ENCODE results near the gene NPIPA1. TPM values are rescaled to one million over a fixed set of nuclear protein-coding genes. Genes with fewer than 3 reads are reported as not detected.
"Not testable (repeated sequence)": the region's sequence is repeated elsewhere in the genome, so short reads cannot be mapped to it uniquely, and the experiment has no call there.

NPIPA1 gene
- polyA plus RNA-seq, 3 donors = 63.7 TPM; not detected in 2

GRCh38 chr16:14930246-14930645, 7.0 kb upstream of the NPIPA1 start:
- H3K27ac ChIP-seq (ENCODE audit: low read depth in 1 of 2, low read length in 2 of 2); H3K4me2 ChIP-seq (replicated peaks; ENCODE audit: extremely low read depth, low read length, poor library complexity, severe bottlenecking); DNase-seq; H3K4me1 Mint-ChIP-seq; H3K36me3 Mint-ChIP-seq; H3K4me3 ChIP-seq (replicated peaks in 1 of 3; ENCODE audit: low read depth in 2 of 3, low read length in 3 of 3); H3K4me3 Mint-ChIP-seq; H3K27me3 ChIP-seq (ENCODE audit: control insufficient read depth in 2 of 2, insufficient read depth in 2 of 2, low read length in 2 of 2); H3K36me3 ChIP-seq (replicated peaks in 1 of 2; ENCODE audit: control insufficient read depth in 1 of 2, insufficient read depth in 2 of 2, low read length in 2 of 2); H2AFZ ChIP-seq (ENCODE audit: insufficient read depth, low read depth, low read length, poor library complexity, severe bottlenecking); H3K79me2 ChIP-seq (ENCODE audit: insufficient read depth, low read length); H3K27ac Mint-ChIP-seq; H3K9me3 ChIP-seq (replicated peaks in 1 of 2; ENCODE audit: control insufficient read depth in 1 of 2, insufficient read depth in 1 of 2, low read length in 2 of 2); H4K20me1 ChIP-seq (ENCODE audit: insufficient read depth, low read length); H3K27me3 Mint-ChIP-seq (ENCODE audit: low read depth in 3 of 3); H3K9ac ChIP-seq (ENCODE audit: insufficient read depth, low read length, poor library complexity, severe bottlenecking); H3K9me3 Mint-ChIP-seq; H3K4me1 ChIP-seq (ENCODE audit: control insufficient read depth in 1 of 2, insufficient read depth in 2 of 2, low read length in 2 of 2); intact Hi-C loops (cut with micrococcal nuclease): not testable (repeated sequence)
- WGBS (ENCODE audit: insufficient coverage) = no CpG with 5 or more reads among the region's 25 CpGs

DNA sequence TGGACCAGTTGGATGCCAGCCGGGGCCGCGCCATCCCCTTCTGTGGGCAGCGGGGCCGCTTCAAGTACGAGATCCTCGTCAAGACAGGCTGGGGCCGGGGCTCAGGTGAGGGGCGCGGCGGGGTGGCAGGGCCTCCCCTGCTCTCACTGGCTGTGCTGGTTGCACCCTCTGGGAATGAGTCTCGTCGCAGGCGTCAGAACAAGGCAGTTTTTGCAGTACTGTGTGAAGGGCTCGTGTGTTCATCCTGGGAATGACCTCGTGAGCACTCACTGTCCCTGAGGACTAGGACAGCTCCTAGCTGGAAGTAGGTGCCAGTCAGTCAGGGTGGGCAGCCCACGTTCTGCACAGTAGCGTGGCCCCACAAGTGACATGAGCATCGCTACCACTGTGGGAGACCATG, 6.3 kb upstream of the NPIPA1 start:
- H3K27ac Mint-ChIP-seq; H3K27me3 ChIP-seq (ENCODE audit: control insufficient read depth in 2 of 2, insufficient read depth in 2 of 2, low read length in 2 of 2); H3K27ac ChIP-seq (ENCODE audit: low read depth in 1 of 2, low read length in 2 of 2); H3K4me3 ChIP-seq (replicated peaks in 1 of 3; ENCODE audit: low read depth in 2 of 3, low read length in 3 of 3); H3K4me2 ChIP-seq (replicated peaks; ENCODE audit: extremely low read depth, low read length, poor library complexity, severe bottlenecking); DNase-seq; H2AFZ ChIP-seq (ENCODE audit: insufficient read depth, low read depth, low read length, poor library complexity, severe bottlenecking); H3K4me1 Mint-ChIP-seq; H3K9ac ChIP-seq (ENCODE audit: insufficient read depth, low read length, poor library complexity, severe bottlenecking); H4K20me1 ChIP-seq (ENCODE audit: insufficient read depth, low read length); H3K36me3 ChIP-seq (replicated peaks in 1 of 2; ENCODE audit: control insufficient read depth in 1 of 2, insufficient read depth in 2 of 2, low read length in 2 of 2); H3K9me3 ChIP-seq (replicated peaks in 1 of 2; ENCODE audit: control insufficient read depth in 1 of 2, insufficient read depth in 1 of 2, low read length in 2 of 2); H3K9me3 Mint-ChIP-seq; intact Hi-C loops (cut with micrococcal nuclease); H3K79me2 ChIP-seq (ENCODE audit: insufficient read depth, low read length); H3K4me1 ChIP-seq (ENCODE audit: control insufficient read depth in 1 of 2, insufficient read depth in 2 of 2, low read length in 2 of 2); H3K27me3 Mint-ChIP-seq (ENCODE audit: low read depth in 3 of 3); H3K4me3 Mint-ChIP-seq; H3K36me3 Mint-ChIP-seq: not testable (repeated sequence)
- 100% methylated on average over 3 of the region's 19 CpGs for WGBS (ENCODE audit: insufficient coverage)

- H3K27me3 Mint-ChIP-seq (ENCODE audit: low read depth in 3 of 3); DNase-seq; intact Hi-C loops (cut with micrococcal nuclease): not testable (repeated sequence)
Measured at GRCh38 chr16:14932581-14933375, 4.5 kb upstream of the NPIPA1 start.

GRCh38 chr16:14937994-14938393, 751 bp downstream of the NPIPA1 start:
- H3K4me3 ChIP-seq (replicated peaks in 1 of 3; ENCODE audit: low read depth in 2 of 3, low read length in 3 of 3); intact Hi-C loops (cut with micrococcal nuclease); H4K20me1 ChIP-seq (ENCODE audit: insufficient read depth, low read length); H3K79me2 ChIP-seq (ENCODE audit: insufficient read depth, low read length); H3K4me3 Mint-ChIP-seq; H3K9me3 Mint-ChIP-seq; H3K36me3 Mint-ChIP-seq; H3K4me1 Mint-ChIP-seq; H3K27ac Mint-ChIP-seq; H3K27me3 Mint-ChIP-seq (ENCODE audit: low read depth in 3 of 3); H3K9me3 ChIP-seq (replicated peaks in 1 of 2; ENCODE audit: control insufficient read depth in 1 of 2, insufficient read depth in 1 of 2, low read length in 2 of 2); H3K4me2 ChIP-seq (replicated peaks; ENCODE audit: extremely low read depth, low read length, poor library complexity, severe bottlenecking); H3K27me3 ChIP-seq (ENCODE audit: control insufficient read depth in 2 of 2, insufficient read depth in 2 of 2, low read length in 2 of 2); DNase-seq; H3K36me3 ChIP-seq (replicated peaks in 1 of 2; ENCODE audit: control insufficient read depth in 1 of 2, insufficient read depth in 2 of 2, low read length in 2 of 2); H3K27ac ChIP-seq (ENCODE audit: low read depth in 1 of 2, low read length in 2 of 2); H3K9ac ChIP-seq (ENCODE audit: insufficient read depth, low read length, poor library complexity, severe bottlenecking); H3K4me1 ChIP-seq (ENCODE audit: control insufficient read depth in 1 of 2, insufficient read depth in 2 of 2, low read length in 2 of 2); H2AFZ ChIP-seq (ENCODE audit: insufficient read depth, low read depth, low read length, poor library complexity, severe bottlenecking): not testable (repeated sequence)
- WGBS (ENCODE audit: insufficient coverage) = no CpG with 5 or more reads among the region's 9 CpGs

More at GRCh38 chr16:14932581-14933375, 4.5 kb upstream of the NPIPA1 start:
- not testable (repeated sequence) for H2AFZ ChIP-seq (ENCODE audit: insufficient read depth, low read depth, low read length, poor library complexity, severe bottlenecking); H3K36me3 Mint-ChIP-seq; H3K9ac ChIP-seq (ENCODE audit: insufficient read depth, low read length, poor library complexity, severe bottlenecking); H3K4me1 ChIP-seq (ENCODE audit: control insufficient read depth in 1 of 2, insufficient read depth in 2 of 2, low read length in 2 of 2); H4K20me1 ChIP-seq (ENCODE audit: insufficient read depth, low read length); H3K4me2 ChIP-seq (replicated peaks; ENCODE audit: extremely low read depth, low read length, poor library complexity, severe bottlenecking); H3K9me3 Mint-ChIP-seq; H3K9me3 ChIP-seq (replicated peaks in 1 of 2; ENCODE audit: control insufficient read depth in 1 of 2, insufficient read depth in 1 of 2, low read length in 2 of 2); H3K27ac ChIP-seq (ENCODE audit: low read depth in 1 of 2, low read length in 2 of 2); H3K4me3 ChIP-seq (replicated peaks in 1 of 3; ENCODE audit: low read depth in 2 of 3, low read length in 3 of 3); H3K79me2 ChIP-seq (ENCODE audit: insufficient read depth, low read length); H3K36me3 ChIP-seq (replicated peaks in 1 of 2; ENCODE audit: control insufficient read depth in 1 of 2, insufficient read depth in 2 of 2, low read length in 2 of 2); H3K27ac Mint-ChIP-seq; H3K4me1 Mint-ChIP-seq; H3K27me3 ChIP-seq (ENCODE audit: control insufficient read depth in 2 of 2, insufficient read depth in 2 of 2, low read length in 2 of 2); H3K4me3 Mint-ChIP-seq
- no CpG with 5 or more reads among the region's 47 CpGs for WGBS (ENCODE audit: insufficient coverage)
